IPS DF 6.9 (cell line): ENCODE results near the gene CTAGE6.
"Not testable (repeated sequence)": the region's sequence is repeated elsewhere in the genome, so short reads cannot be mapped to it uniquely, and the experiment has no call there.

ENCODE experiments used
- DNase-seq: peaks from one replicate; pipeline ENCODE4 v3.0.0-alpha.2; 2013; ENCODE audit warnings: low read depth, low spot score
- H3K27ac ChIP-seq: one replicate; pipeline ENCODE4 v1.5.1; 2013; ENCODE audit warnings: low read length, control low read depth
- H3K27me3 ChIP-seq: 2 replicates; pipeline ENCODE4 v1.6.1; 2013; ENCODE audit warnings: mild to moderate bottlenecking, low read length; ENCODE audit not compliant: control insufficient read depth, insufficient read depth
- H3K36me3 ChIP-seq: 2 replicates; pipeline ENCODE4 v1.6.1; 2013; ENCODE audit warnings: low read length; ENCODE audit not compliant: control insufficient read depth, insufficient read depth
- H3K4me1 ChIP-seq: 2 replicates; pipeline ENCODE4 v1.6.1; 2013; ENCODE audit warnings: low read length; ENCODE audit not compliant: control insufficient read depth, insufficient read depth
- H3K4me3 ChIP-seq: 2 replicates; pipeline ENCODE4 v1.5.1; 2013; ENCODE audit warnings: mild to moderate bottlenecking, low read length
- H3K9me3 ChIP-seq: 2 replicates; pipeline ENCODE4 v1.6.1; 2013; ENCODE audit warnings: low read length, inconsistent platforms; ENCODE audit not compliant: control insufficient read depth, insufficient read depth
- WGBS: extraction: QIAGEN DNeasy Blood & Tissue Kit; methylation state at CpG from one replicate; pipeline ENCODE4 v1.1.7; 2013; ENCODE audit warnings: mixed read lengths, missing lambda C conversion rate; ENCODE audit not compliant: insufficient read length, insufficient coverage; 5-methylcytosine and 5-hydroxymethylcytosine counted together

Gene CTAGE6

GRCh38 chr7:143765678-143766077 is 8.2 kb upstream of the CTAGE6 start:
- H3K9me3 ChIP-seq, H3K36me3 ChIP-seq, H3K4me1 ChIP-seq, DNase-seq, H3K27ac ChIP-seq, H3K4me3 ChIP-seq, H3K27me3 ChIP-seq: not testable (repeated sequence)
- no CpG with 5 or more reads among the region's 5 CpGs for WGBS

- H3K4me3 ChIP-seq, H3K9me3 ChIP-seq, H3K4me1 ChIP-seq, H3K27me3 ChIP-seq, DNase-seq, H3K27ac ChIP-seq, H3K36me3 ChIP-seq: not testable (repeated sequence)
- WGBS, result no CpG with 5 or more reads among the region's 1 CpG
These were observed 5.6 kb upstream of the CTAGE6 start for GRCh38 chr7:143763065-143763464.

- not testable (repeated sequence) for H3K36me3 ChIP-seq, H3K4me3 ChIP-seq, DNase-seq, H3K27me3 ChIP-seq, H3K9me3 ChIP-seq, H3K4me1 ChIP-seq, H3K27ac ChIP-seq
- WGBS, result no CpG with 5 or more reads among the region's 4 CpGs
These were observed 12.2 kb downstream of the CTAGE6 start for GRCh38 chr7:143745340-143745739.

- WGBS, result no CpG with 5 or more reads among the region's 5 CpGs
- not testable (repeated sequence) for H3K9me3 ChIP-seq, H3K4me3 ChIP-seq, H3K27ac ChIP-seq, H3K4me1 ChIP-seq, H3K27me3 ChIP-seq, H3K36me3 ChIP-seq
- peak; percentile 27 for DNase-seq
These were observed 20.3 kb downstream of the CTAGE6 start for GRCh38 chr7:143737037-143737819.

GRCh38 chr7:143735962-143736361 is 21.5 kb downstream of the CTAGE6 start:
- H3K4me3 ChIP-seq, result no peak overlapping the region
- no peaks in the 10 kb centered on the region for H3K4me1 ChIP-seq
- H3K27me3 ChIP-seq, result no peaks in the 10 kb centered on the region
- no peaks in the 10 kb centered on the region for H3K36me3 ChIP-seq
- H3K27ac ChIP-seq, result no peak overlapping the region
- no peaks in the 10 kb centered on the region for H3K9me3 ChIP-seq
- WGBS, result no CpG with 5 or more reads among the region's 4 CpGs
- DNase-seq, result no peak

- Histone ChIP-seq H3K27me3 (no peaks in the 10 kb centered on the region), H3K9me3 (no peaks in the 10 kb centered on the region), H3K4me1 (no peaks in the 10 kb centered on the region), H3K36me3 (no peaks in the 10 kb centered on the region), H3K27ac (no peak overlapping the region), H3K4me3 (no peak overlapping the region)
- no peak for DNase-seq
- WGBS, result no CpG with 5 or more reads among the region's 5 CpGs
These were observed 23.6 kb downstream of the CTAGE6 start for GRCh38 chr7:143733876-143734275.

GRCh38 chr7:143728333-143728862 is 29.1 kb downstream of the CTAGE6 start:
- no CpG with 5 or more reads among the region's 3 CpGs for WGBS
- Histone ChIP-seq H3K4me1 (no peaks in the 10 kb centered on the region), H3K4me3 (no peak overlapping the region), H3K27ac (no peak overlapping the region), H3K27me3 (no peaks in the 10 kb centered on the region), H3K9me3 (no peaks in the 10 kb centered on the region), H3K36me3 (no peaks in the 10 kb centered on the region)
- DNase-seq, result no peak

GRCh38 chr7:143727561-143727960 is 29.9 kb downstream of the CTAGE6 start:
- H3K27ac ChIP-seq, DNase-seq, H3K36me3 ChIP-seq, H3K9me3 ChIP-seq, H3K4me1 ChIP-seq, H3K27me3 ChIP-seq, H3K4me3 ChIP-seq: not testable (repeated sequence)
- WGBS, result no CpG with 5 or more reads among the region's 7 CpGs

- H3K9me3 ChIP-seq, H3K4me1 ChIP-seq, H3K27me3 ChIP-seq, H3K36me3 ChIP-seq, DNase-seq, H3K4me3 ChIP-seq, H3K27ac ChIP-seq: not testable (repeated sequence)
- no CpG with 5 or more reads among the region's 6 CpGs for WGBS
These were observed 31.4 kb downstream of the CTAGE6 start for GRCh38 chr7:143726143-143726542.

- H3K4me3 ChIP-seq, H3K27me3 ChIP-seq, H3K36me3 ChIP-seq, H3K9me3 ChIP-seq, DNase-seq, H3K4me1 ChIP-seq, H3K27ac ChIP-seq: not testable (repeated sequence)
- no CpG with 5 or more reads among the region's 6 CpGs for WGBS
These were observed 37.2 kb downstream of the CTAGE6 start for GRCh38 chr7:143720335-143720734.

- DNase-seq, H3K4me3 ChIP-seq, H3K36me3 ChIP-seq, H3K27me3 ChIP-seq, H3K4me1 ChIP-seq, H3K9me3 ChIP-seq, H3K27ac ChIP-seq: not testable (repeated sequence)
These were observed 41.8 kb downstream of the CTAGE6 start for GRCh38 chr7:143715543-143716193.
